IMR-90 (cell line): ENCODE measurements around the gene SERPINB10. TPM values are rescaled to one million over a fixed set of nuclear protein-coding genes. Genes with fewer than 3 reads are reported as not detected.

Experiments used
- ATAC-seq: fragments of 200-7000 bp; cut with Tn5 transposase; 2 replicates; pipeline ENCODE4 v1.9.1; 2020; ENCODE audit warnings: low read depth, mild to moderate bottlenecking, moderate library complexity
- BruUV-seq: library from RNA; stranded (reverse); fragments of 400-500 nt; replicated peaks from 2 replicates; lab custom pipeline; 2021; lab: Mats Ljungman, UMichigan
- CTCF ChIA-PET: fragments of 300-600 bp; formaldehyde crosslinking; extraction: SDS; loops from one replicate; lab custom pipeline; 2021; ENCODE audit warnings: antibody characterized with exemption; lab: Yijun Ruan, JAX
- POLR2A ChIA-PET: fragments of 300-600 bp; sonication (Branson Sonifier 250); formaldehyde crosslinking; loops from one replicate; lab custom pipeline; 2022; ENCODE audit warnings: antibody characterized with exemption; ENCODE audit not compliant: unreplicated experiment; lab: Charles Lee
- DNase-seq: peaks from one replicate; pipeline ENCODE4 v3.0.0; 2013
- H2AFZ ChIP-seq: replicated peaks from 2 replicates; pipeline ENCODE3; 2013; ENCODE audit warnings: low read length, mild to moderate bottlenecking; ENCODE audit not compliant: poor library complexity
- H2AK5ac ChIP-seq: 2 replicates; pipeline ENCODE4 v1.6.1; 2013; ENCODE audit warnings: low read depth, low read length, inconsistent platforms
- H2AK9ac ChIP-seq: replicated peaks from 2 replicates; pipeline ENCODE3; 2013; ENCODE audit warnings: mild to moderate bottlenecking, low read depth, low read length, moderate library complexity; ENCODE audit not compliant: poor library complexity
- H2BK120ac ChIP-seq: 2 replicates; pipeline ENCODE4 v1.6.1; 2013; ENCODE audit warnings: low read depth, low read length, inconsistent platforms
- H2BK15ac ChIP-seq: 3 replicates; pipeline ENCODE4 v1.6.1; 2013; ENCODE audit warnings: low read depth, low read length, inconsistent platforms
- H2BK20ac ChIP-seq: 2 replicates; pipeline ENCODE4 v1.6.1; 2013; ENCODE audit warnings: low read depth, mild to moderate bottlenecking, inconsistent platforms, low read length, moderate library complexity
- H2BK5ac ChIP-seq: 2 replicates; pipeline ENCODE4 v1.6.1; 2013; ENCODE audit warnings: mild to moderate bottlenecking, low read depth, low read length, inconsistent platforms; ENCODE audit not compliant: poor library complexity, severe bottlenecking
- H3K14ac ChIP-seq: replicated peaks from 2 replicates; pipeline ENCODE4 v1.6.1; 2013; ENCODE audit warnings: low read depth, low read length, inconsistent platforms
- H3K18ac ChIP-seq: 2 replicates; pipeline ENCODE4 v1.6.1; 2013; ENCODE audit warnings: low read depth, low read length, control low read depth
- H3K23ac ChIP-seq: 2 replicates; pipeline ENCODE4 v1.6.1; 2013; ENCODE audit warnings: low read depth, low read length, inconsistent platforms
- H3K27ac ChIP-seq: 2 replicates; pipeline ENCODE4 v1.5.1; 2013; ENCODE audit warnings: mild to moderate bottlenecking, control low read depth, low read length; ENCODE audit not compliant: insufficient read depth
- H3K27me3 ChIP-seq: 2 replicates; pipeline ENCODE4 v1.6.1; 2013; ENCODE audit warnings: low read length; ENCODE audit not compliant: control insufficient read depth, insufficient read depth
- H3K36me3 ChIP-seq: 2 replicates; pipeline ENCODE4 v1.6.1; 2013; ENCODE audit warnings: low read length, mixed read lengths; ENCODE audit not compliant: control insufficient read depth, insufficient read depth
- H3K4ac ChIP-seq: 2 replicates; pipeline ENCODE4 v1.6.1; 2013; ENCODE audit warnings: low read depth, low read length, inconsistent platforms
- H3K4me1 ChIP-seq: 2 replicates; pipeline ENCODE4 v1.6.1; 2013; ENCODE audit warnings: low read length, mixed read lengths; ENCODE audit not compliant: control insufficient read depth, insufficient read depth
- H3K4me2 ChIP-seq: 2 replicates; pipeline ENCODE4 v1.6.1; 2013; ENCODE audit warnings: low read depth, mild to moderate bottlenecking, control low read depth, low read length, moderate library complexity
- H3K4me3 ChIP-seq: 2 replicates; pipeline ENCODE4 v1.5.1; 2013; ENCODE audit warnings: low read depth, mild to moderate bottlenecking, control low read depth, low read length, moderate library complexity; ENCODE audit not compliant: insufficient read depth
- H3K56ac ChIP-seq: 2 replicates; pipeline ENCODE4 v1.6.1; 2013; ENCODE audit warnings: low read length, inconsistent platforms; ENCODE audit not compliant: insufficient read depth; ENCODE audit errors: extremely low read depth
- H3K79me1 ChIP-seq, 2 experiments: 2 replicates each; pipeline ENCODE4 v1.6.1; 2013; ENCODE audit warnings: low read length in 2 of 2, inconsistent platforms in 1 of 2, low read depth in 1 of 2
- H3K9ac ChIP-seq: 2 replicates; pipeline ENCODE4 v1.6.1; 2013; ENCODE audit warnings: low read depth, low read length, control low read depth
- H3K9me1 ChIP-seq: 2 replicates; pipeline ENCODE4 v1.6.1; 2013; ENCODE audit warnings: low read length, inconsistent platforms; ENCODE audit not compliant: insufficient read depth
- H3K9me3 ChIP-seq: 2 replicates; pipeline ENCODE4 v1.6.1; 2013; ENCODE audit warnings: low read length; ENCODE audit not compliant: control insufficient read depth, insufficient read depth
- H4K20me1 ChIP-seq: 2 replicates; pipeline ENCODE4 v1.6.1; 2013; ENCODE audit warnings: low read length, inconsistent platforms; ENCODE audit not compliant: insufficient read depth
- H4K5ac ChIP-seq: 2 replicates; pipeline ENCODE4 v1.6.1; 2013; ENCODE audit warnings: mild to moderate bottlenecking, low read depth, low read length, control low read depth
- H4K8ac ChIP-seq, 2 experiments: 2 replicates each; pipeline ENCODE4 v1.6.1; 2013; ENCODE audit warnings: low read depth in 2 of 2, low read length in 2 of 2, control low read depth in 1 of 2, inconsistent platforms in 1 of 2
- H4K91ac ChIP-seq: 2 replicates; pipeline ENCODE4 v1.6.1; 2013; ENCODE audit warnings: low read depth, low read length, inconsistent platforms; ENCODE audit not compliant: insufficient read depth
- BHLHE40 ChIP-seq: fragments of 150-350 bp; IDR thresholded peaks from 2 replicates; pipeline ENCODE4 v1.6.1; 2016; ENCODE audit warnings: mild to moderate bottlenecking, low read depth, low read length
- RCOR1 ChIP-seq: IDR thresholded peaks from 2 replicates; pipeline ENCODE4 v1.6.1; 2012; ENCODE audit warnings: mild to moderate bottlenecking, low read length, improper control_type of control experiment; ENCODE audit not compliant: insufficient replicate concordance
- WGBS, 2 experiments: methylation state at CpG; one replicate each; pipeline versions ENCODE4 v1.1.5 to v1.1.7; 2013; ENCODE audit warnings: missing lambda C conversion rate in 2 of 2; ENCODE audit not compliant: insufficient read length in 1 of 2; ENCODE audit errors: extremely low coverage in 2 of 2; 5-methylcytosine and 5-hydroxymethylcytosine counted together
- dilution Hi-C: fragments of 300-500 bp; cut with HindIII; formaldehyde crosslinking; loops from one replicate; pipeline ENCODE4 v1.14.3; 2018; ENCODE audit warnings: low sequenced_read_pairs; ENCODE audit not compliant: unreplicated experiment
- in situ Hi-C: fragments of 300-500 bp; cut with MboI; formaldehyde crosslinking; loops from 3 replicates; pipeline ENCODE4 v1.14.3; 2019; ENCODE audit warnings: low sequenced_read_pairs, inconsistent platforms, mixed read lengths
- intact Hi-C: fragments of 100-400 bp; cut with micrococcal nuclease; formaldehyde crosslinking; loops from 2 replicates; pipeline ENCODE4 v1.10.0; 2022
- polyA plus RNA-seq, 3 experiments: library from polyadenylated mRNA; depleted of rRNA; stranded (reverse); fragments of >200 nt; gene quantifications; 2 replicates each; pipeline ENCODE4 v1.2.3, GENCODE V29; 2012; ENCODE audit warnings: low replicate concordance in 1 of 3
- total RNA-seq: library from RNA; depleted of rRNA; stranded (reverse); fragments of >200 nt; gene quantifications from 2 replicates; pipeline ENCODE4 v1.2.3, GENCODE V29; 2012

Gene SERPINB10
- total and polyA plus RNA-seq, 2 of the 4 experiments (the other 2 are of a cell fraction): not detected

DNA sequence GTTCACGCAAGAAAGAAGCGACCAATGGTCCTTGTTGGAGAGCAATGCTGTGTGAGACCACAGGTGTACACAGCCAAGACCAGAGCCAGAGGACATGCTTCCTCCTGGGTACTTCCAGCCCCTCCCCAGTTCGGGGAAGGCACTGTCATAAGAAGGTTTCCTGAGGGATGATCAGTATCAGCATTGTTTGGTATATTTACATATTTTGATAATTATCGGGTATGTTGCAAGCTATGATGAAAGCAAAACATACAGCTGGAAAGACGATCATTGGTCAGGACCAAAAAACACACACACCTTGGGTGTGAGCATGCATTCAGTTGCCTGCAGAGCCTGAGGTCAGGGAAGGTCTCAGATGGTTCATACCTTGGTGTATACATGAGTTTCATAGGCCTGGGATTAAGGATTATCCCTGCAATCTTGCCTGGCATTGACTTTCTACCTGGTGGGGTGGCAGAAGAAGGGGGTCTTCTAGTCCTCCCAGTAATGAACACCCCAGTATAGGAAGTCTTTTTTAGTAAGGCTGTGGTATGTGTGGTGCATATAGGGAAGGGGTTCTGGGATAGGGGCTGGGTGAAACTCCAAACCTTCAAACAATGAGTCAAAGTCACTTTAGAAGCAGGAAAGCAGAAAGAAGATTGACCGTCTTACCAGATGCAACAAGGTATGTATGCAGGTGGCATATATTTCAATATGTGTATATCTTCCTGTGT, 17.4 kb upstream of the SERPINB10 start:
- ChIA-PET POLR2A (no interaction called here), CTCF (no interaction called here)
- peaks cover 2% of the 10 kb centered on the region; the same call in 1 of the 2 replicates for H3K27me3 ChIP-seq
- no TSS peak for BruUV-seq
- H3K4me3 ChIP-seq: no peak overlapping the region
- no peak overlapping the region for H4K91ac ChIP-seq
- no peak overlapping the region for H4K8ac ChIP-seq
- H3K56ac ChIP-seq: no peak overlapping the region
- H3K4me1 ChIP-seq: no peaks in the 10 kb centered on the region
- H3K18ac ChIP-seq: no peak overlapping the region
- dilution Hi-C loops (no loop called here), intact Hi-C loops (no loop called here), in situ Hi-C loops (no loop called here)
- H2BK120ac ChIP-seq: no peak overlapping the region
- TF ChIP-seq RCOR1 (no peak), BHLHE40 (no peak)
- no peak for DNase-seq
- no peak overlapping the region for H2BK15ac ChIP-seq
- no peak for ATAC-seq
- no peaks in the 10 kb centered on the region for H3K36me3 ChIP-seq
- no peak overlapping the region for H2BK5ac ChIP-seq
- H3K23ac ChIP-seq: no peak overlapping the region
- no peaks in the 10 kb centered on the region; the same call in 1 of the 2 replicates for H3K9me1 ChIP-seq
- no peak overlapping the region for H2AK9ac ChIP-seq
- H3K9me3 ChIP-seq: no peaks in the 10 kb centered on the region
- no peak overlapping the region for H3K9ac ChIP-seq
- WGBS, 2 experiments: no CpG with 5 or more reads among the region's 6 CpGs
- H3K14ac ChIP-seq: no peak overlapping the region
- no peak overlapping the region for H2AK5ac ChIP-seq
- no peak overlapping the region for H3K4ac ChIP-seq
- no peak overlapping the region for H2BK20ac ChIP-seq
- no peaks in the 10 kb centered on the region for H4K20me1 ChIP-seq
- H3K79me1 ChIP-seq: no peaks in the 10 kb centered on the region
- H3K27ac ChIP-seq: no peak overlapping the region
- H4K5ac ChIP-seq: no peak overlapping the region
- no peak overlapping the region for H2AFZ ChIP-seq
- H3K4me2 ChIP-seq: no peak overlapping the region
